Amniotic stem cell (primary cell): Measurements from ENCODE around the gene PKD2L2.
"Not testable (repeated sequence)": the region's sequence is repeated elsewhere in the genome, so short reads cannot be mapped to it uniquely, and the experiment has no call there.

Experiments used
- DNase-seq: peaks from one replicate; lab custom pipeline; 2025; lab: John Stamatoyannopoulos, UW

Gene PKD2L2

GRCh38 chr5:137888466-137888862, 793 bp upstream of the PKD2L2 start:
- no peak for DNase-seq

DNA sequence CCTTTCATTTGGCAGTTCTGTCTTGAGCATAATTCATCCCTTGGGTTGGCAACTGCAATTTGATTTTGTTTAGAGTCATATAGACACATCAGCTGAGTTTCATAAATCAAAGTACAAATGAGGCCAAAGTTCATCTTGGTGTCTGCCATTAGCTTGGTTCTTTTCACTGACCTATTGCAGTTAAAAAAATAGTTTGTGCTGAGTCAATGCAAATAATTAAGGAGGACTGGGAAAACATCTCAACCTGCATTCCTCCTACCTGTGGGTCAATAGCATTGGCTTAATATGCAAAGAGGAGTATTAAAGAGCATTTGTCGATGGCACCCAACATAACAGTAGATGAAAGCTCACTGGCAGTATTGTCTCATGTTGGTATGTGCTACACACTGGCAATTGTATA, 1.6 kb downstream of the PKD2L2 start:
- DNase-seq: no peak

DNA sequence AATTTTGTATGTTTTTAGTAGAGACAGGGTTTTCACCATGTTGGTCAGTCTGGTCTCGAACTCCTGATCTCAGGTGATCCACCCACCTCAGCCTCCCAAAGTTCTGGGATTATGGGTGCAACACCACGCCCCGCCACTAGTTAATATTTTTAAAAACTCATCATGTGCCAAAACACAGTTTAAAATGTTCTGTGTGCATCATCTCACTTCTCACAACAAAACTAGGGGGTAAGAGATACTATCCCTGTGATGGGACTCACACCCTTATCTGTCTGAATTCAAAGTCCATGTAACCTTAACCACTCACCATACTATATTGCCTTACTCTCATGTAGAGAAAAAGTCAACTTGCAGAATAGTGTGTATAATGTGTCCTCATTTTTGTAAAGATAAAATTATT, 2.6 kb downstream of the PKD2L2 start:
- no peak for DNase-seq

DNA sequence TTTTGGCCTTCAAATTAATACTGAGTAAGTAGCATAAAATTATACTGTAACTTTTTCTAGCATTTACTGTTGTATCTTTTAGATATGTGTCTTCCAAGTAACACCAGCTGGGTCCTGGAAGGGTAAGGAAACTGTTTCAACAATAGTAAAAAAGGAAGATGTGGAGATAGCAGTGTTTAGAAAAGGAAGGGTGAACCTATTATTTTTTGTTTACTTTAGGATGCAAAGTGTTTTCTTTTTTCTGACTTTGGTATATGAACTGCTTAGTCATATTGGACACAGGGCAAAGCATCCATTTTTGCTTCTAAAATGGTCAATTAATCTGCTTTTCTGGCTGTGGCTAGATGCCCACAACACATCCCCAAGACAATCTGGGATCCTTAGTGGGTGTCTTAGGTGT, 5.3 kb downstream of the PKD2L2 start:
- no peak for DNase-seq

DNA sequence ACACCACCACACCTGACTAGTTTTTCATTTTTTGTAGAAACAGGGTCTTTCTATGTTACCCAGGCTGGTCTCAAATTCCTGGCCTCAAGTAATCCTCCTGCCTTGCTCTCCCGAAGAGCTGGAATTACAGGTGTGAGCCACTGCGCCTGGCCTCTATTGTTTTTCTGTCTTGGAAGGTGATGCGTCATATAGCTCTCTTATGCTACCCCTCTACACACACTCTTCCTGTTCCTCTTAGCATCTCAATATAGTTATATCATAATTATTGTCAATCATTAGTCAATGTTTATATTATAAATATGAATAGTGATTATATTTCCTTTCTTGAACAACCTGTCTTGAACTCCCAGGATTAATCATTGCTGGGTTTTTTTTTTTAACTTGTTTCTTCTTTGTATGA, 7.3 kb downstream of the PKD2L2 start:
- no peak for DNase-seq

GRCh38 chr5:137899493-137899892, 10.2 kb downstream of the PKD2L2 start:
- DNase-seq: no peak

GRCh38 chr5:137901011-137901817, 12.0 kb downstream of the PKD2L2 start:
- no peak for DNase-seq

- no peak for DNase-seq
Measured at GRCh38 chr5:137902408-137903133, 13.3 kb downstream of the PKD2L2 start.

- no peak for DNase-seq
Measured at GRCh38 chr5:137914758-137915157, 25.5 kb downstream of the PKD2L2 start.

DNA sequence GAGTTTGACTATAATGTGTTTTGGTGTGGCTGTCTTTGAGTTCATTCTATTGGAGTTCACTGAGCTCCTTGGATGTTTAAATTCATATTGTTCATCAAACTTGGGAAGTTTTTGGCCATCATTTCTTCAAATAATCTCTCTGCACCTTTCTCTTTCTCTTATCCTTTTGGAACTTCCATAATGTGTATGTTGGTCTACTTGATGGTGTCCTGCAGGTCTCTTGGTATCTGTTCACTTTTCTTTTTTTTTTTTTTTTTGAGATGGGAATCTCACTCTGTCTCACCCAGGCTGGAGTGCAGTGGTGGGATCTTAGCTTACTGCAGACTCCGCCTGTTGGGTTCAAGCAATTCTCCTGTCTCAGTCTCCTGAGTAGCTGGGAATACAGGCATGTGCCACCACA, 27.7 kb downstream of the PKD2L2 start:
- DNase-seq: no peak

DNA sequence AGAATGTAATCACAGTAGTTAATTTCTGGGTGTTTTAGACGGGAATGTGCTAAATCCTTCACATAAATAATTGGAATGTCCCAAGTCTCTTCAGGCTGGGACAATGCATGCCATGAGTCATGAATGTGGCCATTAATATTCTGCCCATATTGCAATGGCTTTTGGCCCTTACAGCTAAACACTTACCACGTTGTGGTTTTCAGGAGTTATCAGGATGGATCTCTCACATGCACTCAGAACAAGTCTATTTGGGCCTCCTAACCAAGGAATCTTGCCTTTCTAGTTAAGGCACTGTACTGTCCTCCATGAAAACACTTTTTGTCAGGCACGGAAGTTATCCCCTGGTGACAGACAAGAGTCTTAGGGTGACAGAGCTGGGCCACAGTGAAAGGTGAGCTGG, 32.7 kb downstream of the PKD2L2 start:
- no peak for DNase-seq

- no peak for DNase-seq
Measured at GRCh38 chr5:137923856-137924255, 34.6 kb downstream of the PKD2L2 start.

DNA sequence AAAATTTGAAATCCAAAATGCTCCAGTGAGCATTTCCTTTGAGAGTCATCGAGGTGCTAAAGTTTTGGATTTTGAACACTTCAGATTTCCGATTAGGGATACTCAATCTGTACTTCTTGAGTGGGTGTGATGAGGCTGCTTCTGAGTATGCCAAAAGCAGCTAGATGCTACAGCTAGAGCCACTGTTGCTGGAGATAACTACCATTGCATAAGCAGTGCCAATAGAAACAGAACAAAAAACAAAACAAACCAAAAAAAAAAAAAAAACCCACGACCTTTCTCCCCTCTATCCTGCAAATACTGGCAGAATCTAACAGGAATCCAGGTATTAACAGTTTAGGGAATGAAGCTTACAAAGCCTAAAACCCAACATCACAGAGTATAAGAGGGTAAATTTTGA, 43.5 kb downstream of the PKD2L2 start:
- DNase-seq: no peak

- DNase-seq: no peak
Measured at GRCh38 chr5:137933491-137933911, 44.2 kb downstream of the PKD2L2 start.

GRCh38 chr5:137935190-137935589, 45.9 kb downstream of the PKD2L2 start:
- no peak for DNase-seq

GRCh38 chr5:137935694-137936093, 46.4 kb downstream of the PKD2L2 start:
- DNase-seq: no peak

DNA sequence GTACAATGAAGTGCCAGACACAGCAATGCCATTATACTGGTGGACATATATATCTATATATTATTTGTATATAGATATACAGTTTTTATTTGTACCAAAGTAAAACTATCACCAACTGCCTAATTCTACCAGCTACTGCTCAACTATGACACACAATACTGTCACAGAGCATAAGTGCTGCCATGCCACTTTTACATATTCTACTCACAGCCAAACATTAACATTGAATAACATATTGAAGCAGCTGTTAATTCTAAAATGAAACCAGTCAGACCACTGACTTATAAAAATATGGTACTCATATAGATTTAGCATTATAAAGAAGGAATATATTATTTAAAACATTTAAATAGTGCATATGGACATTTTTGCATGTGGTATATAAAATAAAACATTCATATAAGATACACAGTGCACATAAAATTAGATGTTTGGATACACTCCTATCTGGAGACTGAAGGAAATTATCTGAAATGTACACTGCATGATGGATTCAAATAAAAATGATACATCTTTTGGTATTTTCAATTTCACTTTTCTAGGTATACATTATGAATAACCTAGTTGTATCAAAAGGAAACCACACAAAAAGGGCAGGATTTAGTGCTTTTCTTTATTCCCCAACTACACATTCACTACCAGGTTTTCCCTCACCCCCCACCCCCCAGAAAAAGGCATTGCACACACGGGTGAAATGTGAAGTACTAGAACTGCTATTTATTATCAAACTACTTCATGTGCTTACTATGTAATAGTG, 48.9 kb downstream of the PKD2L2 start:
- no peak for DNase-seq

GRCh38 chr5:137938751-137939143, 49.5 kb downstream of the PKD2L2 start:
- no peak for DNase-seq

- no peak for DNase-seq
Measured at GRCh38 chr5:137939331-137939730, 50.1 kb downstream of the PKD2L2 start.

DNA sequence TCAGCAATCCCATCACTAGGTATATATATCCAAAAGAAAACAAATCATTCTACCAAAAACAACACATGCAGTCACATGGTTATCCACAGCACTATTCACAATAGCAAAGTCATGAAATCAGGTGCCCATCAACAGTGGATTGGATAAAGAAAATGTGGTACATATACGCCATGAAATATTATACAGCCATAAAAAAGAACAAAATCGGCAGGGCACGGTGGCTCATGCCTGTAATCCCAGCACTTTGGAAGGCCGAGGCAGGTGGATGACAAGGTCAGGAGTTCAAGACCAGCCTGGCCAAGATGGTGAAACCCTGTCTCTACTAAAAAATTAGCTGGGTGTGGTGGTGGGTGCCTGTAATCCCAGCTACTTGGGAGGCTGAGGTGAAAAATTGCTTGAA, 55.0 kb downstream of the PKD2L2 start:
- not testable (repeated sequence) for DNase-seq

DNA sequence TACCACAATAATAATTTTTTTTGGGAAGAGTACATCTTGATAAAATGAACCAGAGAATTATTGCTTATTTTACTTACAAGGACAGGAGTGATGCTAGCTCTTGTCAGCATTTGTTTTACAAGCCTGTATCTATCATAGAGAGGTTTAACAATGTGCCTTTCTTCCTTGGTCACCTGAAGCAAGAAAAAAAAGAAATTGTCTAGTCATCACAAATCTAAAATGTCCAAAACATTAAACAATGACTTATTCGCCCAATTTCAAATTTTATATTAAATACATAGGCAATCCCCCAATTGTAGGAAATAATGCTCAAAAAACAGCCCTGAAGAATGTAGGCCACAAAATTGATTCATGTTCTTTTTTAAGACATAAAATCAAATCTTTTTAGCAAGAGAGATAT, 56.6 kb downstream of the PKD2L2 start:
- no peak for DNase-seq

- DNase-seq: peak; percentile 86
Measured at GRCh38 chr5:137954131-137954879, 65.0 kb downstream of the PKD2L2 start.
